Endothelial cell of umbilical vein (primary cell): Measurements from ENCODE around the gene DLL4. TPM values are rescaled to one million over a fixed set of nuclear protein-coding genes. Genes with fewer than 3 reads are reported as not detected.

Experiments
- BruUV-seq: library from RNA; stranded (reverse); fragments of 400-500 nt; replicated peaks from 2 replicates; lab custom pipeline; 2021; lab: Mats Ljungman, UMichigan
- CTCF ChIA-PET: fragments of 300-600, 350-600 bp; sonication (Branson Sonifier 250); formaldehyde crosslinking; loops from one replicate; lab custom pipeline; 2021; ENCODE audit warnings: antibody characterized with exemption, inconsistent platforms; lab: Charles Lee
- POLR2A ChIA-PET: fragments of 300-600, 350-600 bp; sonication (Branson Sonifier 250); formaldehyde crosslinking; loops from one replicate; lab custom pipeline; 2021; ENCODE audit warnings: antibody characterized with exemption, inconsistent platforms; lab: Charles Lee
- DNase-seq: peaks from one replicate; pipeline ENCODE4 v3.0.0-alpha.2; 2011; ENCODE audit warnings: low read depth, low spot score
- FAIRE-seq: peaks from 2 replicates; lab custom pipeline; 2011; peaks lifted over from hg19 to GRCh38; lab: Jason Lieb, UNC
- H2AFZ ChIP-seq: 2 replicates; pipeline ENCODE4 v1.6.0; 2012; ENCODE audit warnings: low read depth, low read length, control low read depth, inconsistent platforms
- H3K27ac ChIP-seq: 2 replicates; pipeline ENCODE4 v1.5.1; 2011; ENCODE audit warnings: low read depth, mild to moderate bottlenecking, control low read depth, low read length, moderate library complexity; ENCODE audit not compliant: insufficient read depth
- H3K27me3 ChIP-seq, 2 experiments: 2 replicates each; pipeline versions ENCODE4 v1.6.0 to v1.6.1; 2011; ENCODE audit warnings: low read length in 2 of 2, mixed read lengths in 1 of 2; ENCODE audit not compliant: control insufficient read depth in 2 of 2, insufficient read depth in 2 of 2
- H3K36me3 ChIP-seq, 2 experiments: 2 replicates in 1 of 2; 3 replicates in 1 of 2; pipeline ENCODE4 v1.5.1; 2011; ENCODE audit warnings: low read length in 2 of 2, mild to moderate bottlenecking in 1 of 2, moderate library complexity in 1 of 2; ENCODE audit not compliant: control insufficient read depth in 2 of 2, insufficient read depth in 2 of 2; ENCODE audit errors: extremely low read depth in 1 of 2
- H3K4me1 ChIP-seq: 3 replicates; pipeline ENCODE4 v1.5.1; 2011; ENCODE audit warnings: mild to moderate bottlenecking, low read length; ENCODE audit not compliant: control insufficient read depth, insufficient read depth; ENCODE audit errors: extremely low read depth
- H3K4me2 ChIP-seq: 2 replicates; pipeline ENCODE4 v1.6.1; 2011; ENCODE audit warnings: low read length, control low read depth, mixed read lengths; ENCODE audit not compliant: insufficient read depth
- H3K4me3 ChIP-seq, 3 experiments: fragments of 200-600 bp in 1 of 3; sonication (generic), shearing (Covaris generic) in 1 of 3; replicated peaks in 1 of 3; 2 replicates each; pipeline ENCODE4 v1.5.1; 2011 to 2016; ENCODE audit warnings: control low read depth in 3 of 3, low read length in 3 of 3, mild to moderate bottlenecking in 2 of 3, inconsistent platforms in 1 of 3, low read depth in 1 of 3, moderate library complexity in 1 of 3; ENCODE audit not compliant: insufficient read depth in 1 of 3
- H3K79me2 ChIP-seq: 2 replicates; pipeline ENCODE4 v1.6.0; 2012; ENCODE audit warnings: low read length, inconsistent platforms; ENCODE audit not compliant: control insufficient read depth, insufficient read depth
- H3K9ac ChIP-seq: replicated peaks from 2 replicates; pipeline ENCODE3; 2011; ENCODE audit warnings: low read length, control low read depth; ENCODE audit not compliant: insufficient read depth; ENCODE audit errors: extremely low read depth
- H3K9me1 ChIP-seq: replicated peaks from 3 replicates; pipeline ENCODE4 v1.6.0; 2011; ENCODE audit warnings: mild to moderate bottlenecking, low read length; ENCODE audit not compliant: control insufficient read depth, insufficient read depth; ENCODE audit errors: extremely low read depth
- H3K9me3 ChIP-seq: replicated peaks from 2 replicates; pipeline ENCODE4 v1.5.1; 2012; ENCODE audit warnings: low read length, inconsistent platforms; ENCODE audit not compliant: control insufficient read depth, insufficient read depth
- H4K20me1 ChIP-seq: replicated peaks from 2 replicates; pipeline ENCODE3; 2011; ENCODE audit warnings: mild to moderate bottlenecking, low read length; ENCODE audit not compliant: control insufficient read depth, insufficient read depth; ENCODE audit errors: extremely low read depth
- EZH2 ChIP-seq: IDR thresholded peaks from 2 replicates; pipeline ENCODE4 v1.6.1; 2012; ENCODE audit warnings: borderline replicate concordance, low read depth, mild to moderate bottlenecking, moderate library complexity, low read length, inconsistent platforms; ENCODE audit not compliant: severe bottlenecking
- JUN ChIP-seq: IDR thresholded peaks from 2 replicates; pipeline ENCODE4 v1.6.1; 2011; ENCODE audit warnings: borderline replicate concordance, low read depth; ENCODE audit not compliant: insufficient read length, insufficient read depth
- MYC ChIP-seq: IDR thresholded peaks from one replicate; pipeline ENCODE4 v1.6.1; 2011; ENCODE audit warnings: mild to moderate bottlenecking, low read depth, low read length
- POLR2AphosphoS5 ChIP-seq: IDR thresholded peaks from 2 replicates; pipeline ENCODE4 v1.6.1; 2012; ENCODE audit warnings: low read depth, mild to moderate bottlenecking, control low read depth, low read length, moderate library complexity; ENCODE audit not compliant: insufficient read depth
- dilution Hi-C: fragments of 300-500 bp; cut with MboI; formaldehyde crosslinking; loops from one replicate; pipeline ENCODE4 v1.15.0; 2019; ENCODE audit warnings: low sequenced_read_pairs; ENCODE audit not compliant: extremely low pct_ligation_motif_present
- intact Hi-C: fragments of 100-400 bp; cut with micrococcal nuclease; formaldehyde crosslinking; loops from one replicate; pipeline ENCODE4 v1.10.0; 2022
- polyA plus RNA-seq, 4 experiments: library from polyadenylated mRNA; depleted of rRNA in 3 of 4; stranded (reverse) in 3 of 4; unstranded in 1 of 4; fragments of >200 nt; gene quantifications; 2 replicates each; pipeline versions ENCODE4 v1.2.1 to v1.2.3, GENCODE V29; 2011 to 2012; ENCODE audit warnings: missing spikeins in 1 of 4
- total RNA-seq: library from RNA; stranded (reverse); gene quantifications from 2 replicates; pipeline ENCODE4 v1.2.3, GENCODE V29; 2021

DLL4 gene
- total and polyA plus RNA-seq, 2 donors (not counting 3 experiments of a cell fraction or from before 2014, with no cell fraction given), result 55.2 to 57.8 TPM

- peaks cover 21% of the 10 kb centered on the region for H3K4me1 ChIP-seq
- peaks cover 14 to 21% of the 10 kb centered on the region in 2 experiments for H3K27me3 ChIP-seq
- H3K27ac ChIP-seq, result no peak overlapping the region
- no peaks in the 10 kb centered on the region for H3K9me3 ChIP-seq
- FAIRE-seq, result no peak
- POLR2A ChIA-PET, result no interaction called here
- no peak overlapping the region for H3K4me3 ChIP-seq
- dilution Hi-C loops, result no loop called here
- CTCF ChIA-PET, result interaction anchor here (0.8 to 12.4 kb wide), 6 partner anchors 9 to 94 kb away, joined by 3 to 260 read pairs (median 62); no protein-coding TSS in a partner anchor
- H3K4me2 ChIP-seq, result no peak overlapping the region
- intact Hi-C loops, result no loop called here
- H2AFZ ChIP-seq, result peak overlapping the region; percentile 30
- H4K20me1 ChIP-seq, result no peaks in the 10 kb centered on the region
- no peaks in the 10 kb centered on the region for H3K9me1 ChIP-seq
- BruUV-seq, result no TSS peak
- H3K79me2 ChIP-seq, result no peaks in the 10 kb centered on the region
- H3K36me3 ChIP-seq, result no peaks in the 10 kb centered on the region
- no peak for DNase-seq
- TF ChIP-seq JUN (no peak), MYC (no peak), EZH2 (peak; percentile 76), POLR2AphosphoS5 (no peak)
- no peak overlapping the region for H3K9ac ChIP-seq
These were observed 3.1 kb upstream of the DLL4 start for GRCh38 chr15:40925863-40926658.
